GM12872 (cell line): Measurements from ENCODE around the gene PIP5K1B.

Experiments used
- TF ChIP-seq, protein P1 (sequence below): IDR thresholded peaks from 3 replicates; pipeline ENCODE4 v1.5.1; 2011; ENCODE audit warnings: low read depth, mild to moderate bottlenecking, low read length, moderate library complexity; ENCODE audit not compliant: insufficient read depth

Gene PIP5K1B

DNA sequence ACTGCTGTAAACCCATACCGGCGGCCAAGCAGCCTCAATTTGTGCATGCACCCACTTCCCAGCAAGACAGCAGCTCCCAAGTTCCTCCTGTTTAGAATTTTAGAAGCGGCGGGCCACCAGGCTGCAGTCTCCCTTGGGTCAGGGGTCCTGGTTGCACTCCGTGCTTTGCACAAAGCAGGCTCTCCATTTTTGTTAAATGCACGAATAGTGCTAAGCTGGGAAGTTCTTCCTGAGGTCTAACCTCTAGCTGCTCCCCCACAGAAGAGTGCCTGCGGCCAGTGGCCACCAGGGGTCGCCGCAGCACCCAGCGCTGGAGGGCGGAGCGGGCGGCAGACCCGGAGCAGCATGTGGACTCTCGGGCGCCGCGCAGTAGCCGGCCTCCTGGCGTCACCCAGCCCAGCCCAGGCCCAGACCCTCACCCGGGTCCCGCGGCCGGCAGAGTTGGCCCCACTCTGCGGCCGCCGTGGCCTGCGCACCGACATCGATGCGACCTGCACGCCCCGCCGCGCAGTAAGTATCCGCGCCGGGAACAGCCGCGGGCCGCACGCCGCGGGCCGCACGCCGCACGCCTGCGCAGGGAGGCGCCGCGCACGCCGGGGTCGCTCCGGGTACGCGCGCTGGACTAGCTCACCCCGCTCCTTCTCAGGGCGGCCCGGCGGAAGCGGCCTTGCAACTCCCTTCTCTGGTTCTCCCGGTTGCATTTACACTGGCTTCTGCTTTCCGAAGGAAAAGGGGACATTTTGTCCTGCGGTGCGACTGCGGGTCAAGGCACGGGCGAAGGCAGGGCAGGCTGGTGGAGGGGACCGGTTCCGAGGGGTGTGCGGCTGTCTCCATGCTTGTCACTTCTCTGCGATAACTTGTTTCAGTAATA is 330.6 kb downstream of the PIP5K1B start, which contains the start of gene FXN:
FXN (plus strand) TSS at position 315 of the 871 bp plus-strand sequence; CDS start at position 346, 31 bp downstream.
- TF ChIP-seq, protein P1, sequence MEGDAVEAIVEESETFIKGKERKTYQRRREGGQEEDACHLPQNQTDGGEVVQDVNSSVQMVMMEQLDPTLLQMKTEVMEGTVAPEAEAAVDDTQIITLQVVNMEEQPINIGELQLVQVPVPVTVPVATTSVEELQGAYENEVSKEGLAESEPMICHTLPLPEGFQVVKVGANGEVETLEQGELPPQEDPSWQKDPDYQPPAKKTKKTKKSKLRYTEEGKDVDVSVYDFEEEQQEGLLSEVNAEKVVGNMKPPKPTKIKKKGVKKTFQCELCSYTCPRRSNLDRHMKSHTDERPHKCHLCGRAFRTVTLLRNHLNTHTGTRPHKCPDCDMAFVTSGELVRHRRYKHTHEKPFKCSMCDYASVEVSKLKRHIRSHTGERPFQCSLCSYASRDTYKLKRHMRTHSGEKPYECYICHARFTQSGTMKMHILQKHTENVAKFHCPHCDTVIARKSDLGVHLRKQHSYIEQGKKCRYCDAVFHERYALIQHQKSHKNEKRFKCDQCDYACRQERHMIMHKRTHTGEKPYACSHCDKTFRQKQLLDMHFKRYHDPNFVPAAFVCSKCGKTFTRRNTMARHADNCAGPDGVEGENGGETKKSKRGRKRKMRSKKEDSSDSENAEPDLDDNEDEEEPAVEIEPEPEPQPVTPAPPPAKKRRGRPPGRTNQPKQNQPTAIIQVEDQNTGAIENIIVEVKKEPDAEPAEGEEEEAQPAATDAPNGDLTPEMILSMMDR = peak; percentile 98

DNA sequence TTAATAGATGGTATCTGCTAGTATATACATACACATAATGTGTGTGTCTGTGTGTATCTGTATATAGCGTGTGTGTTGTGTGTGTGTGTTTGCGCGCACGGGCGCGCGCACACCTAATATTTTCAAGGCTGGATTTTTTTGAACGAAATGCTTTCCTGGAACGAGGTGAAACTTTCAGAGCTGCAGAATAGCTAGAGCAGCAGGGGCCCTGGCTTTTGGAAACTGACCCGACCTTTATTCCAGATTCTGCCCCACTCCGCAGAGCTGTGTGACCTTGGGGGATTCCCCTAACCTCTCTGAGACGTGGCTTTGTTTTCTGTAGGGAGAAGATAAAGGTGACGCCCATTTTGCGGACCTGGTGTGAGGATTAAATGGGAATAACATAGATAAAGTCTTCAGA is 331.3 kb downstream of the PIP5K1B start:
- TF ChIP-seq, protein P1 = no peak

DNA sequence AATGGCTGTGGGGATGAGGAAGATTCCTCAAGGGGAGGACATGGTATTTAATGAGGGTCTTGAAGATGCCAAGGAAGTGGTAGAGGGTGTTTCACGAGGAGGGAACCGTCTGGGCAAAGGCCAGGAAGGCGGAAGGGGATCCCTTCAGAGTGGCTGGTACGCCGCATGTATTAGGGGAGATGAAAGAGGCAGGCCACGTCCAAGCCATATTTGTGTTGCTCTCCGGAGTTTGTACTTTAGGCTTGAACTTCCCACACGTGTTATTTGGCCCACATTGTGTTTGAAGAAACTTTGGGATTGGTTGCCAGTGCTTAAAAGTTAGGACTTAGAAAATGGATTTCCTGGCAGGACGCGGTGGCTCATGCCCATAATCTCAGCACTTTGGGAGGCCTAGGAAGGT is 331.8 kb downstream of the PIP5K1B start:
- TF ChIP-seq, protein P1 = no peak

DNA sequence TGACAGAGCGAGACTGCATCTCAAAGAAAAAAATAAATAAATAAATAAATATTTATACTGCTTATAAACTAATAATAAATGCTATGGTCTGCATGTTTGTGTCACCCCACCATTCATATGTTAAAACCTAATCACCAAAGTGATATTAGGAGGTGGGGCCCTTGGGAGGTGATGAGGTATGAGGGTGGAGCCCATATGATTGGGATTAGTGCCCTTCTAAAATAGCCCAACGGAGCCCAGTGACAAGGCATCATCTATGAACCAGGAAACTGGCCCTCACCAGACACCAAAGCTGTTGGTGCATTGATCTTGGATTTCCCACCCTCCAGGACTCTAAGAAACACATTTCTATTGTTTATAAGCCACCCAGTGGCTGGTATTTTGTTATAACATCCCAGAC is 335.6 kb downstream of the PIP5K1B start:
- TF ChIP-seq, protein P1 = no peak

DNA sequence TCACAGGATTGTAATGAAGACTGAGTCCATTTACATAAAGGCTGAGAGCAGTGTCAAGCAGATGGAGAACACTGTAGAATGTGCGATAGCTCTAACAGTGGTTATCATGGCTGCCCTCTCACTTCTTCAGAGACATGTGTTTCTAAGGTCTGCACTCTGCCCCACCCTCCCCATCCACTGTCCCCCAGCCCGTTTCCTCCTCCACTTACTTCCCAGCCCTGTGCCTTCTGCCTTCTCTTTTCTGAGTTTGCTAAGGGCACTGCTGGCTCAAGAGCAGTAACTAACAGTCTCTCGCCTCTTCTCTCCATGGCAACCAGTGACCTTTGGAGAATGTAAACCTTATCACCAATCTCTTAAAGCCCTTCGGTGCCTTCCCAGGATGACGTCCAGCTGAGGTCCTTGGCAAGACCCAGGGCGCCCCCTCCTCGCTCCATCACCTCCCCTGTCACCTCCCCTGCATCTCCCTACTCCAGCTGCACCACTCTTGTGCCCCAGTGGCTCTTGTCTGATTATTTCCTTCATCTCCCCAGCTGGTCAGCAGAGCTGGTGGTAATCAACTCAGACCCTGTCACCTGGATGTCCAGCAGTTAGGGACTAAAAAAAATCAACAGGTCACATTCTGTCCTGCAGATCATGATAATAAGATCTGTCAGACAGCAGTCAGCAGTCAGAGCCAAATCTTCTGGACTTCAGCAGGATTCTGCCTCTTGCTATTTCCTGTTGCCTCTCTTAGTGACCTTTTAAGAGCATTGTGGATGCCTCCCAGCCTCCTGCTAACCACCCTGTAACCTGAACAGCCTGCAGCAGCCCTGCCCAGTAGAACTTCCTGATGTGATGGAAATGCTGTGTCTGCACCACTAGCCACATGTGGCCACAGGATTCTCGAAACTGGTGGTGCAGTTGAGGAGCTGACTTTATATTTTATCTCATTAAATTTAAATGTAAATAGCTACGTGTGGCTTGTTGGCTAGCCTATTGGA is 339.5 kb downstream of the PIP5K1B start:
- TF ChIP-seq, protein P1 = no peak

DNA sequence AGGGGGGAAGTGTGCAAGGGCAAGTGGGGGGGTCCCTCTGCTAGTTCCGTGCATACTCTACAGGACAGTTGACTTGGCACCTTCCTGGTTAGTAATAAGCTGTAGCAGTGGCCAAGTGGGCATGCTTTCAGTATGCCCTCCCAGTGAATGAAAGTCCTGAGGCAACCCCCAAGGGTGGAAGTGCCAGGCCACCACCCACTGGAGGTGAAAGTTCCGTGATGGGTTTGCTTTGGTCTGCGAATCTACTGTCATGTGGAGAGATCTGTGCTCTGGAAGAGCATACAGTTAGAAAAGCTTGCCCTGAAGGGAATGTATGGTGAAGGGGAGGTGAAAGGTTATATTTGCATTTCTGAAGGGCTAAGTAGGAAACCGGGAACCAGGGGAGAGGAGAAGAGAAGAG is 340.8 kb downstream of the PIP5K1B start:
- TF ChIP-seq, protein P1 = no peak

DNA sequence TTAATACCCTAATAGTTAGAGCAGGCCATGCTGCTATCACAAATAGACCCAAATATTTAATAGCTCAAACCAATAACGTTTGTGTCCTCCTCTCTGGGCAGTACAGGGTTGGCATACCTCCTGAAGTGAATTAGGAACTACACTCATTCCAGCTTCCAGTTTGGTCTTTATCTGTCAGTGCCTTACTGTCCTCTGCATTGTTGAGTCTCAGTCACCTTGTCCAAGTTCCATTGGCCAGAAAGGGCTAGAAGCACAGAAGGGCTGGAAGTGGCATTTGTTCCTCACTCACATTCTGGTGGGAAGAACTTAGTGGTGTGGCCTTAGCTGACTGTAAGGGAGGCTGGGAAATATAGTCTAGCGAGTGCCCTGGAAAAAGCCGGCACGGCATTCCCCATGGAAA is 341.7 kb downstream of the PIP5K1B start:
- TF ChIP-seq, protein P1 = no peak
